ENCODE data around the gene CTNND1.
"Not testable (repeated sequence)": the region's sequence is repeated elsewhere in the genome, so short reads cannot be mapped to it uniquely, and the experiment has no call there.

Gene CTNND1

DNA sequence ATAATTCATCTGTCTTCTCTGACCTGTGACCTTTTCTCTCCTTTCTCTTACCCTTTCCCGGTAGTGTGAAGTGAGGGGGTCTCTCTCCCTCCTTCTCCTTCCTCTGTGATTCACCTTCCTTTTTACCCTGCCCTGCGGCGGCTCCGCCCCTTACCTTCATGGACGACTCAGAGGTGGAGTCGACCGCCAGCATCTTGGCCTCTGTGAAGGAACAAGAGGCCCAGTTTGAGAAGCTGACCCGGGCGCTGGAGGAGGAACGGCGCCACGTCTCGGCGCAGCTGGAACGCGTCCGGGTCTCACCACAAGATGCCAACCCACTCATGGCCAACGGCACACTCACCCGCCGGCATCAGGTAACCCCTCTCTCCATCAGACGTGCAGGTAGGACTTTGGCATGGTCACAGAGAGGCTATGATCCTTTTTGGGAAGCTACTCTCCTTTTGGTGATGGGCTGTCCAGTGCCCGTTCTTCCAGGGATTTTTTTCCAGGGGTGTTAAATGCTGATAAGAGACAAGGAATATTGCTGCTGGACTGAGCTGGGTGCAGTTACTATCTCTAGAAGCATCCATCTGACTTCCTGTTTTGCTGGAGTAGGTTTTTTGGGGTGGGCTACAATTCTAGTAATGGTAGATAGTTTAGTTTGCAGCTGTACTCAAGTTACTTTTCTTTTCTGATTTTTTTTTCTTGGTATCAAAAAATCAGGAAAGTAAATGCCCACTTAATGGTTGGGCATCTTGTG, 29.9 kb downstream of the CTNND1 start:
- no peak for DNase-seq (ENCODE audit: low spot score)

GRCh38 chr11:57792060-57792541, 30.5 kb downstream of the CTNND1 start:
- DNase-seq (ENCODE audit: low spot score) = peak; percentile 94

DNA sequence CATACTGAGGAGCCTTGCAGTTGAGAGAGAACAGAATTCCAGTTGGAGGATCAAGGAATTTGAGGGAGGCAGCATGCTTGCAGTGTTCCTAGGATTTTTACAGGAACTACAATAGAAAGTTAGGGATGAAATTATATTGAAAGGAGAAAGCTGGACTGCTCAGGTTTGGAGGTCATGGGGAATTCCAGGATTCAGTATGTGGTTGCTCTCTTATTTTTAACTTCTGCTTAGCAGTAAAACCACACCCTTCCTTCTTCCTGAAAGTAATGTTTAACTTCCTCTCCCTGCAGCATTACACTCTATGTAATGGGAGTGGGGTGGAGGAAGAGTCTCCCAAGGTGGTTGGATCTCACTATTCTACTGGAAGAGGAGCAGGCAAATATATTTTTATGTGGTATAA, 31.3 kb downstream of the CTNND1 start:
- DNase-seq (ENCODE audit: low spot score) = peak; percentile 24

DNA sequence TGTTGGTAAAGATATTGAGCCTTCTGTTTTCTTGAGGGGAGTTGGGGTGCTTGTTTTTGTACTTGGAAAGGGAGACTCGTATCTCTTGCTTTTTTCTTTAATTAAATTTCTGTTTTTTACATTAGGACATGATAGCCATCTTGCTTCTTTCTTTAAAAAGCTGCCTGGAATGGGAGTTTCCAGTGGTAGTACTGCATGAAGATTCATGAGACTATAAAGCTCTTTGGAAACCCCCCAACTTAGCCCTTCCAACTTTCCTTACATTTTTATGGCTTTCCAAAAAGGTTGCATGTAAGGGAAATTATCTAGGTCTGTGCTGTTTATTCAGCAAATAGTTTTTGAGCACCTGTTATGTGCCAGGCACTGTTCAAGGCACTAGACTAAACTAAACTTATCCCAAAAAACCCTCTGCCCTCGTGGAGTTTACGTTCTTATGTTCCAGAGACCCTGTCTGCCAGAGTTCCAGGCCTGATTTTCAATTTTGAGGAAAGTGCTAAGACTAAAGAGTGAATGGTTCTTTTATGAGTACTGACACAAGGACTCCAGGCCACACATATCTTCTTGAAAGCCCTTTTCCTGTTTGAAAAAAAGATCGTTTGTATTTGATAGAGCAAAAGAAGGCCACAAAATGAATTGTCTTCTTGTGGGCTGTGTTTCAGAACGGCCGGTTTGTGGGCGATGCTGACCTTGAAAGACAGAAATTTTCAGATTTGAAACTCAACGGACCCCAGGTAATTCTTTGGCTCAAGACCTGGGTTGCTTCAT, 31.9 kb downstream of the CTNND1 start:
- DNase-seq (ENCODE audit: low spot score) = no peak

DNA sequence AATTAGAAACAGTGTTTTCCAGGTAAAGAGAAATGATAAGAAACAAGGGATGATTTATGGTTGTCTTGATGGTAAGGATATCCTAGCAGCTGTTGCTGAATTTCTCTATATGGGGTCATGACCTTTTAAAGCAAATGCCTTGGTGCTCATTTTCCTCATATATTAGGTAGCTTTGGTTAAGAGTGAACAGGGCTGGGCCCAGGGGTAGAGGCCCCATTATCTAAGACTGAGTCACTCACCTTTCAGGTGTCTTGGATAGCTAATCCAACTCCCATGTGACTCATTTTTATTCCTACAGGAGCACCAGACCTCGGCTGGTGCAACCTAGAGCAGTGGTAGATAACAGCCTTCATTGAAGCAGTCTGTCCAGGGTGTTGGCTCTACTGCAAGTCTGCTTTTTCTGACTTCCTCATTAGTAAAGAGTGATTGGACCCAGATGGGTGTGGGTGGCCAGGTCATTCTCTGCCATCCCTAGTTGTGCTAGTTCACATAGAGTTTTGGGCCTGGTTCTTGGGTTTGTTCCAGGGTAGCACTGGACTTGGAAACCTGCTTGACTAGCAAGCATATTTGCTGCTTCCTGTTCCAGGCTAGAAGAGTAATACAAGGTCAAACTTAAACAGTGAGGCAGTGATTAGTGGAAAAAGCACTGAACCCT, 37.4 kb downstream of the CTNND1 start:
- no peak for DNase-seq (ENCODE audit: low spot score)

DNA sequence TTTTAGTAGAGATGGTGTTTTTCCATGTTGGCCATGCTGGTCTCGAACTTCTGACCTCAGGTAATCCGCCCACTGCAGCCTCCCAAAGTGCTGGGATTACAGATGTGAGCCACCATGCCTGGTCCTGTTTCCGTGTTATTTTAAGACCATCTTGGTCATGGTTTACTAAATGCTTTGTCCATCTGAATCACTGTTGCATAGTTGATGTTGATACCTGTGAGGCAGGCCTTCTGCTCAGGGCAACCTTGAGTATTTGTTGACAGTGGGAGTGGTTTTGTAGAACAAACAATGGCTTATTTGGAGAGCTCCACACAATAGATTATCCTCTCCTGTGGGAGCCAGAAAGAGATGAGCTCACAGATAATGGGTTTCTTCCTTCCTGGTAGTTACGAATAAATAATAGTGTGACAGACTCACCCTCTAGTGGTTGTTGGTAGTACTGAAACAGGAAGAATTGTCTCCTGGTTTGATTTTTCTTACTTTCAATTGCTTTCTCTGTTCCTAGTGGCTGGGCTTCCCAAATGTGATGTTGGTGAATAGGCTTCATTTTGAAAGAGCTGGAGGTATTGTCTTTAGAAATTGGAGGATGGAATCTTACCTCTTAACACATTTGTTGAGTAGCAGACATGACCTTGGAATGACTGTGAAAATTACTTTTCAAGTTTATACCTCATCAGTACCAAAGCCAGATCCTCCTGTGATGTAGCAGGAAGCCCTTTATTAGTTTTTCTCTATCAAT, 39.0 kb downstream of the CTNND1 start:
- peak; percentile 74 for DNase-seq (ENCODE audit: low spot score)

- no peak for DNase-seq (ENCODE audit: low spot score)
These were observed 39.5 kb downstream of the CTNND1 start for GRCh38 chr11:57801183-57801485.

DNA sequence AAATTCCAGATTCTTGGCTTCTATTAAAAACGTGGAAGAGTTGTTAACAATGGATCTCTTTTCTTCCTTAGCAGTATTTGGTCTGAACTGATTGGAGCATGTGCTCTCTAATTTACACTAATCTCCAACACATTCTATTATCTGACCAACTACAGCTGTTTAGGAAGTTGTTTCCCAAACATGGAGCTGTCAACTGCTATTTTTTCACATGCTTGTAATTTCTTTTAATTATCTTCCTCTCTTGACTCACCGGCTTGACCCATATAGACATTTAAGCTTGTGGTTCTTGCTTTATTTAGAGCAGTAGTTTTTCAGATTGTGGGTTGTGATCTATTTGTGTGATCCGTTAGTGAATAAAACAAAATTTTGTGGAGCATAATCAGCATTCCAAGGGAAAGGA, 40.8 kb downstream of the CTNND1 start:
- no peak for DNase-seq (ENCODE audit: low spot score)

GRCh38 chr11:57804466-57804865, 42.9 kb downstream of the CTNND1 start:
- no peak for DNase-seq (ENCODE audit: low spot score)

GRCh38 chr11:57805780-57806179, 44.2 kb downstream of the CTNND1 start:
- DNase-seq (ENCODE audit: low spot score) = no peak

GRCh38 chr11:57812634-57813033, 51.0 kb downstream of the CTNND1 start:
- no peak for DNase-seq (ENCODE audit: low spot score)

DNA sequence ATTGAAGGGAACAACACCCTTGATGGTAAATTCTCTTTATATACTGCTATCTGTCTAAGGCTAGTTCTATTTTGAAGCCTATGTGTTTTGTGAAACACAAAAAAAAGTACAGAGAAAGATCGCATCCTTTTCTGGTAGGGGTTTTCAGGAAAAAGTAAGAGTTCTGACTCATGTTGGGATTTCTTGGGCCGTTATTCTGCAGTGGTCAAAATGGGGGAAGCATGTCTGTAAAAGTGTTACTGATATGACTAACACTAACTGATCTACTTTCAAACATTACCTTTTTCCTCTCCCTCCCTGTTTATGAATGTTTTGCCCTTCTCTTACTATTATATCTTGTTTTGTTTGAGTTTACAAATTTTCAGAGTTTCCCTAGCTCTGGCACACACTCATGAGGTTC, 53.9 kb downstream of the CTNND1 start:
- no peak for DNase-seq (ENCODE audit: low spot score)

GRCh38 chr11:57815877-57816276, 54.3 kb downstream of the CTNND1 start:
- no peak for DNase-seq (ENCODE audit: low spot score)

DNA sequence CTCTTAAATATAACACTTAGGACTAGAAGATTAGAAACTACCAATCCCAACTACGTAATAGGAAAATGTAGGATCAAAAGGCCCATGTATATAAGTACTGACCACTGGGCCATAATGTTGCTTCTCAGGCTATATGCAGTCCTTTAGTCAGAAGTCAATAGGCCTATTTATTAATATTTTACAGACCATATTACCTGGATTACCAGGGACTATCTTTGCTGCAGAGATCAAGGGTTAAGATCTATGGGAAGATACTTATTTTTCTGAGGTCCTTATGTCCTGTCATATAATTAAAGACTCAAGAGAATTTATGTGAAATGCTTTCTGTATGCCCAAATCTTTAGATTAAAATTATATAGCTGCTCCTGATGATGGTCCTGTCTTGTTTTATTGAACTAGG, 57.2 kb downstream of the CTNND1 start:
- DNase-seq (ENCODE audit: low spot score) = no peak

DNA sequence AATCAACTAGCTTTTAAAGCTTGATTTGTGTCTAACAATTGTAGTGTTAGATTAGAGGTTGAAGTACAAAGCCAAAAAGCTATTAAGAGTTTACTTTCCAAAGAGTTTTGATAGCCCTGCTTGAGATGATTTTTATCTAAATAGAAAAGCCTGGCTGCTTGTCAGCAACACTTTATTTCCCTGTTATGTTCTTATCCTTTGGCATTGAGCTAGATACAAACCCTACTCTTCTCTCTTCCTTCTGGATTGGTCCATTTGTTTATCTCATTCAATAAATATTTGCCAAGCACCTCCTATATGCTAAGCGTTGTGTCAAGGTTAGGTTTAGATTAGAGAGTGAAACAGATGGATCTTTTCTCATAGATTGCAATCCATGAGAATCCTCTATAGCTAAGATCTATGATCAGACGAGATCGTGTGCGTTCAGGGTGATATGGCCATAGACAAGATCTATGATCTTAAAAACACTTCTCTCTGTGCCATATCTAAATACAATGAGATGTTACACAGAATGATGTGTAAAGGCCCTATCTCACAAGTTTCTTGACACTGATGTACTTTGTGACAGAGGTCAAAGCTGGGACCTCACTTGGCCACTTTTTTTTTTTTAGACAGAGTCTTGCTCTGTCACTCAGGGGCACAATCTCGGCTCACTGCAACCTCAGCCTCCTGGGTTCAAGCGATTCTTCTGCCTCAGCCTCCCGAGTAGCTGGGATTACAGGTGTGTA, 57.8 kb downstream of the CTNND1 start:
- no peak for DNase-seq (ENCODE audit: low spot score)

- DNase-seq (ENCODE audit: low spot score) = no peak
These were observed 62.3 kb downstream of the CTNND1 start for GRCh38 chr11:57823859-57824258.

- no peak for DNase-seq (ENCODE audit: low spot score)
These were observed 73.2 kb downstream of the CTNND1 start for GRCh38 chr11:57834852-57835251.

DNA sequence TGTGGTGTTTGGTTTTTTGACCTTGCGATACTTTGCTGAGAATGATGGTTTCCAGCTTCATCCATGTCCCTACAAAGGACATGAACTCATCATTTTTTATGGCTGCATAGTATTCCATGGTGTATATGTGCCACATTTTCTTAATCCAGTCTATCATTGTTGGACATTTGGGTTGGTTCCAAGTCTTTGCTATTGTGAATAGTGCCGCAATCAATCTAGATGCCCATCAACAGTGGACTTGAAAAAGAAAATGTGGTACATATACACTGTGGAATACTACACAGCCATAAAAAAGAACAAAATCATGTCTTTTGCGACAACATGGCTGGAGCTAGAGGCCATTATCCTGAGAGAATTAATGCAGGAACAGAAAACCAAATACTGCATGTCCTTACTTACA, 77.0 kb downstream of the CTNND1 start:
- not testable (repeated sequence) for DNase-seq (ENCODE audit: low spot score)

DNA sequence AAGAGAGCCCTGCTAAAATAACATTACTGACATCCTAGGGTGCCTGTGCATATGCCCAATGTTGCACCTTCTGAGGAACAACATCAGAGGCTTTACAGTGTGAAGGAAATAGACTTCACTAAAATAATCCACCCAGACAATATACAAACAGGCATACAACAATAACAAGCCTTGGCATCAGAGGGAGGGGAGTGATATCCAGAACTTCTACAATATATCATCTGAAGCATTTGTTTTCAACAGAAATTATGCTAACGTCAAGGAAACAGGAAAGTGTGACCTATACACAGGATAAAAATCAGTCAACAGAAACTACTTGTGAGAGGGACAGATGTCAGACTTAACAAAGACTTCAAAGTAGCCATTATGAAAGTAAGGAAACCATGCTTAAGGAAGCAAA, 81.3 kb downstream of the CTNND1 start:
- no peak for DNase-seq (ENCODE audit: low spot score)

- no peak for DNase-seq (ENCODE audit: low spot score)
These were observed 106.4 kb downstream of the CTNND1 start for GRCh38 chr11:57867966-57868365.

DNA sequence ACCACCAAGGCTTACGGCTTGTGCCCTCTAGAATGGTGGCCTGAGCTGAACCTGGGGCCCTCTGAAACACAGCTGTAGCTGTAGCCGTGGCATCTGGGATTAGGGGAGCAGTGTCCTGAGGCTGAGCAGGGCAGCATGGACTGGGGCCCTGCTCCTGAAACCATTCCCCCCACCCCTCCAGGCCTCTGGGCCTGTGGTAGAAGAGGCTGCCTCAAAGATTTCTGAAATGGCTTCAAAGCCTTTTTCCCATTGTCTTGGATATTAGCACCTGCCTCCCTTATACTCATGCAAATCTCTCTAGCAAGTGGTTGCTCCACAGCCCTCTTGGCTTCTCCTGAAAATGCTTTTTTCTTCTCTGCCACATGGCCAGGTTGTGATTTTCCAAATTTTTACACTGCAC, 106.9 kb downstream of the CTNND1 start:
- no peak for DNase-seq (ENCODE audit: low spot score)

All from CD4-positive, alpha-beta T cell treated with Interleukin-2 at 100 ng/mL for 4 hours (primary cell).